BJ (cell line): ENCODE data around the gene PAPSS1. TPM values are rescaled to one million over a fixed set of nuclear protein-coding genes. Genes with fewer than 3 reads are reported as not detected.

Source experiments
- CTCF ChIA-PET: fragments of 350-600 bp; formaldehyde crosslinking; extraction: SDS; loops from one replicate; lab custom pipeline; 2021; ENCODE audit warnings: antibody characterized with exemption, inconsistent platforms; lab: Yijun Ruan, JAX
- POLR2A ChIA-PET: fragments of 300-600 bp; sonication (Branson Sonifier 250); formaldehyde crosslinking; extraction: SDS; loops from one replicate; lab custom pipeline; 2021; ENCODE audit warnings: antibody characterized with exemption; lab: Charles Lee
- DNase-seq: peaks from one replicate; pipeline ENCODE4 v3.0.0-alpha.2; 2011; ENCODE audit warnings: low read depth
- H3K27me3 ChIP-seq: 2 replicates; pipeline ENCODE4 v1.6.0; 2011; ENCODE audit warnings: low read length; ENCODE audit not compliant: control insufficient read depth, insufficient read depth
- H3K36me3 ChIP-seq: 2 replicates; pipeline ENCODE4 v1.5.1; 2011; ENCODE audit warnings: low read length; ENCODE audit not compliant: control insufficient read depth, insufficient read depth
- H3K4me3 ChIP-seq: 2 replicates; pipeline ENCODE4 v1.5.1; 2011; ENCODE audit warnings: low read depth, mild to moderate bottlenecking, control low read depth, low read length
- CTCF ChIP-seq: IDR thresholded peaks from 2 replicates; pipeline ENCODE4 v1.5.1; 2011; ENCODE audit warnings: low read depth, mild to moderate bottlenecking, control low read depth, inconsistent platforms, low read length, moderate library complexity; ENCODE audit not compliant: insufficient read depth
- polyA plus RNA-seq: library from polyadenylated mRNA; depleted of rRNA; stranded (reverse); fragments of >200 nt; gene quantifications from 2 replicates; pipeline ENCODE4 v1.2.3, GENCODE V29; 2011; rRNA removed

The PAPSS1 gene
- polyA plus RNA-seq, 1 experiment: 44.2 TPM

GRCh38 chr4:107575243-107575642 is 144.8 kb downstream of the PAPSS1 start:
- Histone ChIP-seq H3K4me3 (no peak overlapping the region), H3K27me3 (no peaks in the 10 kb centered on the region), H3K36me3 (no peaks in the 10 kb centered on the region)
- POLR2A ChIA-PET: no interaction called here
- no peak for DNase-seq
- TF ChIP-seq CTCF: no peak
- CTCF ChIA-PET: interaction anchor here (0.6 kb wide), 1 partner anchor 20 kb away, joined by 3 read pairs; no protein-coding TSS in a partner anchor

GRCh38 chr4:107572281-107572680 is 147.8 kb downstream of the PAPSS1 start:
- CTCF ChIA-PET: no interaction called here
- Histone ChIP-seq H3K4me3 (no peak overlapping the region), H3K27me3 (no peaks in the 10 kb centered on the region), H3K36me3 (no peaks in the 10 kb centered on the region)
- no peak for TF ChIP-seq CTCF
- no peak for DNase-seq
- POLR2A ChIA-PET: interaction anchor here (0.6 kb wide), 1 partner anchor 28 kb away, joined by 9 read pairs; no protein-coding TSS in a partner anchor

- ChIA-PET CTCF (no interaction called here), POLR2A (no interaction called here)
- DNase-seq: no peak
- TF ChIP-seq CTCF: no peak
- H3K4me3 ChIP-seq: no peak overlapping the region
- no peaks in the 10 kb centered on the region for H3K36me3 ChIP-seq
- no peaks in the 10 kb centered on the region for H3K27me3 ChIP-seq
Measured at GRCh38 chr4:107570952-107571351, 149.1 kb downstream of the PAPSS1 start.

GRCh38 chr4:107564326-107564725 is 155.7 kb downstream of the PAPSS1 start:
- CTCF ChIA-PET: interaction anchor here (1.9 kb wide), 1 partner anchor 11 kb away, joined by 4 read pairs; no protein-coding TSS in a partner anchor
- H3K27me3 ChIP-seq: no peaks in the 10 kb centered on the region
- no peak overlapping the region for H3K4me3 ChIP-seq
- POLR2A ChIA-PET: no interaction called here
- no peak for TF ChIP-seq CTCF
- no peaks in the 10 kb centered on the region for H3K36me3 ChIP-seq
- DNase-seq: no peak

Other genes starting within 250 kb of the PAPSS1 start
- 22.6 and 40.0 TPM in 2 replicates for gene SGMS2, start 104.7 kb upstream of the PAPSS1 start, polyA plus RNA-seq
- gene CYP2U1, start 211.3 kb upstream of the PAPSS1 start, polyA plus RNA-seq: 7.6 and 12.8 TPM in 2 replicates